COR-L47 (cell line): ENCODE measurements around the gene ATPAF2.
"Not testable (repeated sequence)": the region's sequence is repeated elsewhere in the genome, so short reads cannot be mapped to it uniquely, and the experiment has no call there.

ENCODE experiments used
- DNase-seq: peaks from one replicate; lab custom pipeline; 2025; lab: John Stamatoyannopoulos, UW

ATPAF2 gene

DNA sequence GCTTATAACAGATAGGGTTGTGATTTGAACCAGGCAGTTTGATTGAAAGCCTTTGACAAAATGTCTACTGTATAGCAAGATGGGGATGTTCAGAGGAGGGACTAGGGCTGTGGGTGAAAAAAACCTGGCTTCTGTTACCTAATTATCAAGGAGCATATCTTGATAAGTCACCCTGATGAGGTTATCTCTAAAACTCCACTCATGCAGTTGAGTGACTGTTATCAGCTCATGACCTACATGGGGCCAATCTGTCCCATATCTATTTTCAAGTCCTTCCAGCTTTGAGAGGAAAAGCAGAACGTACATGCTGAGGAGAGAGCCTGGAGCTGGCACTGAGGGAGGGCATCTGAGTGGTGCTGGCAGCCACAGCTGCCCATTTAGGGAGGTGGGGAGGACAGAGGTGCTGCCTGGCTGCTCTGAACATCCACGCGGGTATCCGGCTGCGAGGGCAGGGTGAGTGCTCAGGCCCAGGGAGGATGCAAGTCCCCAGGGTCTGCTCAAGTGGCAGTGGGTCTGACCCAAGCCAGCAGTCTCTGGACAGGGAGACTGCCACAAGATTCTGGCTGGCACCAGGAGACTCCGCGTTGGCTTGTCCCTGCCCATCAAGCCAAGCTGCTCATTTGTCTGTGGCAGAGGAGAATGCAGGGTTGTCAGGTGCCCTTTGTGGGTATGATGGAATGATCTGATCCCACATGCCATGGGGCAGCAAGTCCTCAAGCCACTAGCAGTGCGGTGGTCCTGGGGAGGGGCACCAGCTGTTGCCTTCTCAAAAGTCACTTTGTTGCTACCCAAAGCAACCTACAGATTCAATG, 29.2 kb downstream of the ATPAF2 start:
- no peak for DNase-seq

- DNase-seq: no peak
Observed at GRCh38 chr17:18008496-18009268, 30.3 kb downstream of the ATPAF2 start.

DNA sequence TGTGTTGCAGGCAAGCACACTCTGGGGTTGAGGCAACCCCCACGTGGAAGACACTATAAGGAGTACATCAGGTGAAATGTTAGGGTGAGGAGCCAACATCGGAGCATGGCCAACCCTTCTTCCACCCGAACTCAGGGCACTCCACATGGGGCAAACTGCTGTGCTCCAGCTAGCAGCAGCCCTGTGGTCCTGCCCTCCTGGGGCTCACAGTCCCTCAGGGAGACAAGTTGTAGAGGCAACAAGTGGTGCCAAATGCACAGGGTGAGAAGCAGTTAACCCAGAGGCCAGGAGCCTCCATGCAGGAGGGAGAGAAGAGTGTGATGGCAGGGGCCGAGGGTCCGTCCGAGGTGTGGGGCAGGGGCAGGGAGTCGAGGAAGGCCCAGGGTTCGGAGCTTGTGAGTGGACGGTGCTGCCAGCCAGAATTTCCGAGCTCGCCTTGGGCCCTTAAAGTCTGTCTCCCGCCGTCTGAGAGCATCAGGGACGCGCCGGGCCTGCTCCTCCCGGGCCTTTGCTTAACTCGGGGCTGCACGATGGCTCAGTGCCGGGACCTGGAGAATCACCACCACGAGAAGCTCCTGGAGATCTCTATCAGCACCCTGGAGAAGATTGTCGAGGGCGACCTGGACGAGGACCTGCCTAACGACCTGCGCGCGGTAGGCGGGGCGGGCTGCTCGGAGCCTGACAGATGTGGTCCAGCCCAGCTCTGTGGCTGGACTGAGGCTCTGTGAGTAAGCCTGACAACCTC, 32.3 kb downstream of the ATPAF2 start:
- DNase-seq: no peak

DNA sequence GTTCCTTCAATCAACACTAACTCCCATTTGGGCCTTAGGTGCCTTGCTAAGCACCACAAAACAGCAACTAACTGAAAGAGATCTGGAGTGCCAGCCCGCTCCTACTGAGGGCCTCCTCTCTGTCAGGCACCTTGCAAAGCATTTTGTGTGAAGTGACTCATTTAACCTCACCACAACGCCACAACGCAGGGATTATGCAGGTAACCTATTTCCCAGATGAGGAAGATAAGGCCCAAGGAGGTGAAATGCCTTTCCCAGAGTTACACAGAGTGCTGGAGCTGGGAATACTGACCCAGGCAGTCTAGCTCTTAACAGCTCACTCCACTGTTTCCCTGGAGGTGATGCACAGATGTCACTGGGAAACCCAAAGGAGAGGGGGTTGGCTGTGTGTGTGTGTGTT, 33.5 kb downstream of the ATPAF2 start:
- DNase-seq: no peak

DNA sequence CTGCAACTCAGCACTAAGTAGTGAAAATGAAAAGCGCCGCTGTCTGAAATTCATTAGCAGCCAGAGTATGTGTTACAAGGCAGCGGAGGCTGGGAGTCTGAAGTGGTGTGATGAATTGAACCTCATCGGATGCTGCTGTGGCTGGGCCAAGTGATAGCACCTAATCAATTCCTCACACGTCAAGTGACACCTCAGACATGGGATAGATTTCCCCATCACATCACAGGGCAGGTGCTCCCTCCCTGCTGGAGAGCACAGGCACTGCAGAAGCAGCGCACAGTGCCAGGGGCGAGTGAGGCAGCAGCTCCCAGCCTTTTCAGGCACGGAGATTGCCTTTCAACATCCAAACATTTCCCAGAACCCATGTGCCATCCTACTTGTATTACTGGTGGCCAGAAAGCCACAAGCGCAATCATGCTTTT, 34.1 kb downstream of the ATPAF2 start:
- DNase-seq: no peak

- DNase-seq: peak; percentile 49
Observed at GRCh38 chr17:18004345-18004744, 34.6 kb downstream of the ATPAF2 start.

DNA sequence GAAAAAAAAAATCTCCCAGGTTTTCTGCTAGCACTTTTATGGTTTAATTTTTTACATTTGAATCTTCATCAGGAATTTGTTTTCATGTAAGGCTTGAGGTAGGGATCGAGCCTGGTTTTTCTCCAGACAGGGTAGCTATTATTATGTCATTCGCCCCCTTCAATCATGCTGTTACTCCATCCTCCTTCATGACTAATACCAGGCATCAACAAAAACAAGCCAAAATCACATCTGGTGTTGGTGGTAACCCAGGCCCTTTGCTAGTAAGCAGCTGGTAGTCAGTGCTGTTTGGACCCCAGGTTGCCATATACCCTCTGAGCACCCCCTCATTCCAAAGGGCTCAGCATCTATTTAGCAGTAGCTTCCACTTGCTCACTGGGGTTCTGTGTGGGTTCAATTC, 36.8 kb downstream of the ATPAF2 start:
- DNase-seq: no peak

DNA sequence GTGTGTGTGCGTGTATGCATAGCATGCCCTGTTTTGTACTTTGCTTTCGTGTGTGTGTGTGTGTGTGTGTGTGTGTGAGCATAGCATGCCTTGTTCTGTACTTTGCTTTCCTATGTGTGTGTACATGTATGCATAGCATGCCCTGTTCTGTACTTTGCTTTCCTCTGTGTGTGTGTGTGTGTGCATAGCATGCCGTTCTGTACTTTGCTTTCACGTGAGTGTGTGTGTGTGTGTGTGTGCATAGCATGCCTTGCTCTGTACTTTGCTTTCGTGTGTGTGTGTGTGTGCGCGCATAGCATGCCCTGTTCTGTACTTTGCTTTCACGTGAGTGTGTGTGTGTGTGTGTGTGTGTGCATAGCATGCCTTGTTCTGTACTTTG, 38.9 kb downstream of the ATPAF2 start:
- DNase-seq: no peak

- no peak for DNase-seq
Observed at GRCh38 chr17:17999364-18000029, 39.5 kb downstream of the ATPAF2 start.

DNA sequence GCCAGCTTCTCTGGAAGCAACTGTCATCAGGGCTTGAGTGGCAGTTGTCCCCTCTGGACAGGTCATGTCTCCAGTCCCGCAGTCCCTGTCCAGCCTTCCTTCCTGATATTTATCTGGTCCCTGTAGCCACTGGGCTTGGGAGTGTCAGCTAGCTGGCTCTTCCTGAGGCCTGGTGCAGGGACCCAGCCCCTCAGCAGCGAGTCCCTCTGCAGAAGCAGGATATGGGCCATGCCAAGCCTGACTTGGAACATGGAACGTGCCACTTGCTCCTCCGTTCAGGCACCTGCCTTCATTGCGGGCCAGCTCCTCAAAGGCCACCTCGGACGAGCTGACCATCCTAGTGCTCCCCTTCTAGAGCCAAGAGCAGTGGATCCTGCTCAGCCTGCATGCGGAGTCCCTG, 40.0 kb downstream of the ATPAF2 start:
- DNase-seq: no peak

DNA sequence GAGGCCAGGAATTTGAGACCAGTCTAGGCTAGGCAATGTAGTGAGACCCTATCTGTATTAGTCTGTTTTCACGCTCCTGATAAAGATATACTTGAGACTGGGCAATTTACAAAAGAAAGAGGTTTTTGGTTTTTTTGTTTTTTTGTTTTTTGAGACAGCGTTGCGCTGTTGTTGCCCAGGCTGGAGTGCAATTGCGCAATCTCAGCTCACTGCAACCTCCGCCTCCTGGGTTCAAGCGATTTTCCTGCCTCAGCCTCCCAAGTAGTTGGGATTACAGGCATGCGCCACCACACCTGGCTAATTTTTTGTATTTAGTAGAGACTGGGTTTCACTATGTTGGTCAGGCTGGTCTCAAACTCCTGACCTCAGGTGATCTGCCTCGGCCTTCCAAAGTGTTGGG, 43.1 kb downstream of the ATPAF2 start:
- DNase-seq: not testable (repeated sequence)

DNA sequence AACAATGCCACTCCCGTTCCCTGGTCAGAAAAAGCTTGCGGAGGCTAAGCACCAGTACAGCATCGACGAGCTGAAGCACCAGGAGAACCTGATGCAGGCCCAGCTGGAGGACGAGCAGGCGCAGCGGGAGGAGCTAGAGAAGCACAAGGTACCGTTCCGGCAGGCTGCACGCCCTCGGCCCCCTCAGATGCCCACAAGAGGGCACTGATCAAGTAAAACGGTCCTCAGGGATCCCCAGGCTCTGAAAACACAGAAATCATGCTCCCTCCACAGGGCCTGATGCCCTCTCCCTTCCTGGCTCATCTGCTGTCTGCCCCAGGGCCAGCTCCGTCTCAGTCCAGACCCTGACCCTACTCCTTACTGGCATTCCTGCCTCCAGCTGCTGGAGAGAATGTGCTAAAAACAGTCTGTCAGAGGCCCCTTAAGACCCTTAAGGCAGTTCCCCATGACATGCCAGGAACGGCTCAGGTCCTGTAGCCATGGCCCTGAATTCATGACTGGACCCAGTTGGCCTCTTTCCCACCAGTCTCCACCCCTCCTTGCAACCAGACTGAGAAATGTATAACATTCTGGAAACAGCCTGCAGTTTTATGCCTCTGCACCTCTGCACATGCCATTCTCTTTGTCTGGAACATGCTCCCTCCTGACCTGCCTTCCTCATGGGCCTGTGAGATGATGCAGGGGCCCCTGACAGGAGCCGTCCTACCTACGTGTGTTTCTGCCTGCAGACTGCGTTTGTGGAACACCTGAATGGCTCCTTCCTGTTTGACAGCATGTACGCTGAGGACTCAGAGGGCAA, 44.5 kb downstream of the ATPAF2 start:
- DNase-seq: peak; percentile 29

DNA sequence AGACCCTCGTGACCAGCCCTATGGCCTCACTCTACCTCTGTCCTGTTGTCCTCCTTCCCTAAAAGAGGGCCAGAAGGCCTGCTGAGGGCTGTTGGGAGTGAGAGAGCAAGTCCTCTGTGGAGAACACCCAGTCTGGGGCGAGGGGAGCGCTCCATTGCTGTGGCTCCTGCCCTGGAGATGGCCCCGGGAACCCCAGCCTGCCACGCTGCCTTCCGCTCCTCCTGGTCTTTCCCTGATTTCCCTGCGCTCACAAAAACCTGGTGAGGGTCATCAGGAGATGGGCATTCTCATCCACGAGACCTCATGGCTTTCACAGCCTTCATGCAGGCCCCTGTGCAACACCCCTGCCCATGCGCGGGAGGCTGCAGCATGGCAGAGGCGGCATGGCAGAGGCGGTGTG, 45.1 kb downstream of the ATPAF2 start:
- DNase-seq: no peak

- no peak for DNase-seq
Observed at GRCh38 chr17:17993366-17993765, 45.6 kb downstream of the ATPAF2 start.

GRCh38 chr17:17990282-17990681, 48.7 kb downstream of the ATPAF2 start:
- no peak for DNase-seq

DNA sequence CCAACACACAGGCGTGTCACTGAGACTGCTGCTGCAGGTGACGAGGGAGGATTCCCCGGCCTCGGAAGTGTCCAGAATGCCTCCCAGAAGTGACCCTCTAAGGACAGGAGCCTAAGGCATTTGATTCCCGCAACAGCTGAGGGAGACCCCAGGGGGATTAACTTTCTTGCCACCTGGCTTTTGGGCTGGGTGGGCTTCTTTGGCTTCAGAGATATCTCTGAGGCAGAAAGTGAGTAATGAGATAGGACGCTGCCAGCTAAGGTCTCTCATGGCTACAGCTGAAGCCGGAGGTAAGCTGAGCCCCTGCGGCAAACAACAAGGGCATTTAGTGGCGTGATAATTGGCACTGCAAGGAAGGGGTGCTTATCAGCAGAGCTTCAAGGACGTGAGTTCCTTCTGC, 49.4 kb downstream of the ATPAF2 start:
- no peak for DNase-seq

DNA sequence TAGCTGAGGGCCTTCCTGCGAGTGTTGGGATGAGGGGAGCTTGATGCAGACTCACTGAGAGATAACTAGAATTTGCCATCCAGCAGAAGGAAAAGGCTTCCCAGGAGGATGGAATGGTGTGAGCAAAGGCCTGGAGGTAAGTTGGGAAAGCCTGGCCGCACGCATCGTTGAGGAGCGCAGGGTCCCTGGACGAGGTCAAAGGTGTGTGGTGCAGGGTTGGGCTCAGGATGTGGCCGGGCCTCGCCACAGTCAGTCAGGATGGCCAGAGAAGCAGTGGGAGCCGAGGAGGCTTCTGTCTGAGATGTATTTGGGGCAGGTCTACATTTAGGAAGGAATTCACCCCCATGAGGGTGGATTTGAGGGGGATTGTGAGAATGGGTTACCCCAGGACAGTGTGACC, 49.9 kb downstream of the ATPAF2 start:
- DNase-seq: no peak

- no peak for DNase-seq
Observed at GRCh38 chr17:17988427-17988945, 50.5 kb downstream of the ATPAF2 start.

DNA sequence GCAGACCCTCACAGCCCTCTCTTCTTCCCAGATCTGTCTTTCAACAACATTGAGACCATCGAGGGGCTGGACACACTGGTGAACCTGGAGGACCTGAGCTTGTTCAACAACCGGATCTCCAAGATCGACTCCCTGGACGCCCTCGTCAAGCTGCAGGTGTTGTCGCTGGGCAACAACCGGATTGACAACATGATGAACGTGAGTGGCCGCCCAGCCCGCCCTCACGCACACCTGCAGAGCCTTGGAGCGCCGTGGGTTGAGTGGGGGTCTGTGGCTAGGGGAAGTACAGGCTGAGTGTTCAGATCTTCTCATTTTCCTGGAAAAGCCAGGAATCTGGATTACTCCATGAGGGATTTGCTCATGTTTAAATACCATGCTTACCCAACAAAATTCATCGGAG, 51.1 kb downstream of the ATPAF2 start:
- no peak for DNase-seq

DNA sequence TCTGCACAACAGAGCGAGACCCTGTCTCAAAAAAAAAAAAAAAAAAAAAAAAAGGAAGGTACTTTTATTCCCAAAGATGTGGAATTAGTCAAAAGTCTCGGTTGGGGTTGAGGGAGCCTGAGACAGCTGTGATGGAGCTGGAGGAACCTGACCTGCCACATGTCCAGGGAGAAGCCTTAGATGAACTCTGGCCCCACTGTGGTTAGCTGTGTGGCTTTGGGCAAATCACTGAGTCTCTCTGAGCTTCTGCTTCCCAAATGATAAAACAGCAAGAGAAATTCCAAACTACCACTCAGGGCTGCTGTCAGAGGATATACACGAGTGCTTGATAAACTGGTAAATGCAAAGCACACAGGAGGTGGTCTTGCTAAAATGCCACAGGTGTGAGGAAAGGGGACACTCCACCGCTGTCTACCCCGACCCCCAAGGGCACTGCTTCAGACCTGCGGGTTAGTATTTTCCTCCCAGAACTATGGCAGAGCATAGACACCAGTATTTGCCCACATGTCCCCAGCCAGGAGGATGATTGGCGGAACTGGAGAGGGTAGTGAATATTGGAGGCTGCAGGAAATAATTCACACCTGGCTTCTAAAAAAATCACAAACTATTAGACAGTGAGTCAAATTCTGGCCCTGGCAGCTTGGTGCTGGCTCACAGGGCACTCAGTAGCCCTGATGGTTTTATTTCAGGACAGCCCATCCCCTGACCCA, 51.6 kb downstream of the ATPAF2 start:
- DNase-seq: no peak

DNA sequence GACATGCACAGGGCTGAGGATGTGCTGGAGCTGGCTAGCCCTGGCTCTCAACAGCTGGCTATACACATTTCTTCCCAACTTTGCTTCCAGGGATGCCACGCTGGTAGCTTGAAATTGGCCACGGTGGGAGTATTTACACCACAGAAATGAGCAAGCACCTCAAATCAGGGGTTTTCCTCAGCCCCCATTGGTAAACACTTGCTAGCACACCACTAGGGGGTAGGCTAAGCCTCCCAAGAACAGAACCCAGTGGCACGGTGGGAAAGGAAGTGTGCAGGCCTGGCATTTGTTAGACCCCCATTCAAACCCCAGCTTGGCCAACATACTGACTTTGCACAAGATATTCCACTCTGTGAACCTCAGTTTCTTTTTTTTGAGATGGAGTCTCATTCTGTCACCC, 53.4 kb downstream of the ATPAF2 start:
- DNase-seq: no peak
